Lower leg skin (tissue), 4 donors: ENCODE results near the gene FBXW8. TPM values are rescaled to one million over a fixed set of nuclear protein-coding genes. Genes with fewer than 3 reads are reported as not detected.

Experiments used
- DNase-seq, 2 donors: peaks; one replicate each; pipeline ENCODE4 v3.0.0-alpha.2; 2019; ENCODE audit warnings: low spot score in 2 of 2
- H3K4me3 ChIP-seq: fragments of 200-600 bp; sonication (generic); 2 replicates; pipeline ENCODE4 v1.5.1; 2017; ENCODE audit warnings: mild to moderate bottlenecking, low read depth; ENCODE audit not compliant: poor library complexity, severe bottlenecking
- POLR2A ChIP-seq, 2 donors: fragments of 450-650 bp; IDR thresholded peaks; one replicate each; pipeline ENCODE4 v1.6.1; 2016 to 2017; ENCODE audit warnings: antibody characterized with exemption in 2 of 2, mild to moderate bottlenecking in 1 of 2, moderate library complexity in 1 of 2
- WGBS, 2 donors: methylation state at CpG; one replicate each; pipeline ENCODE4 v1.1.5; 2018; 5-methylcytosine and 5-hydroxymethylcytosine counted together
- intact Hi-C: fragments of 100-400 bp; cut with DNase I; formaldehyde crosslinking; loops from one replicate; pipeline ENCODE4 v1.15.0; 2023; ENCODE audit warnings: low total_unique reads
- total RNA-seq, 4 donors: library from RNA; depleted of rRNA; stranded (reverse); fragments of >200 nt; gene quantifications; one replicate each; pipeline ENCODE4 v1.1.0, GENCODE V29; 2016
- TF ChIP-seq, protein P1 (sequence below), 3 donors: fragments of 450-650 bp; IDR thresholded peaks; one replicate each; pipeline ENCODE4 v1.5.1; 2016; ENCODE audit warnings: antibody characterized with exemption in 3 of 3, mild to moderate bottlenecking in 3 of 3, moderate library complexity in 2 of 3

Gene FBXW8
- total RNA-seq, 4 donors from 2014 or later: 8.1 to 17.0 (median 15.8) TPM

DNA sequence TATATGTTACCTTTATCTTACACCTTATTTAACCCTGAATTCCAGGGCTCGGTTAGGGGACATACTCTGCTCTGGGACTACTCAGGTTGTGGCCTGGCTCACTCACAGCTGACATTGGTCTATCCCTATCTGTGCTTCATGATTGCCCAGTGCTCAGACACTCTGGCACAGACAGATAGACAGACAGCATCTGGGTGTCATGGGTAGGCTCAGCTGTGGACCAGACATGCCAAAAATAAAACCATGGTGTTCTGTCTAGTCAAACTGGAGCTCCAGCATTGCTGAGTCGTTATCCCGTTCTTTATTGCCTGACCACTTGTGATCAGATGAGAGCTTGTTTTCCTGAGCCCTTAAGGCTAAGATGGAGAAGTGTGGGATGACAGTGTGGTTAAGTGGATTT lies 29.0 kb downstream of the FBXW8 start:
- WGBS, 2 donors: 90 to 94% methylated on average over 3 of the region's 3 CpGs
- no peak overlapping the region for H3K4me3 ChIP-seq
- no peak for DNase-seq
- intact Hi-C loops: no loop called here
- no peak for TF ChIP-seq POLR2A (IDR thresholded peaks at IDR 0.05)
- TF ChIP-seq, protein P1, sequence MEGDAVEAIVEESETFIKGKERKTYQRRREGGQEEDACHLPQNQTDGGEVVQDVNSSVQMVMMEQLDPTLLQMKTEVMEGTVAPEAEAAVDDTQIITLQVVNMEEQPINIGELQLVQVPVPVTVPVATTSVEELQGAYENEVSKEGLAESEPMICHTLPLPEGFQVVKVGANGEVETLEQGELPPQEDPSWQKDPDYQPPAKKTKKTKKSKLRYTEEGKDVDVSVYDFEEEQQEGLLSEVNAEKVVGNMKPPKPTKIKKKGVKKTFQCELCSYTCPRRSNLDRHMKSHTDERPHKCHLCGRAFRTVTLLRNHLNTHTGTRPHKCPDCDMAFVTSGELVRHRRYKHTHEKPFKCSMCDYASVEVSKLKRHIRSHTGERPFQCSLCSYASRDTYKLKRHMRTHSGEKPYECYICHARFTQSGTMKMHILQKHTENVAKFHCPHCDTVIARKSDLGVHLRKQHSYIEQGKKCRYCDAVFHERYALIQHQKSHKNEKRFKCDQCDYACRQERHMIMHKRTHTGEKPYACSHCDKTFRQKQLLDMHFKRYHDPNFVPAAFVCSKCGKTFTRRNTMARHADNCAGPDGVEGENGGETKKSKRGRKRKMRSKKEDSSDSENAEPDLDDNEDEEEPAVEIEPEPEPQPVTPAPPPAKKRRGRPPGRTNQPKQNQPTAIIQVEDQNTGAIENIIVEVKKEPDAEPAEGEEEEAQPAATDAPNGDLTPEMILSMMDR (IDR thresholded peaks at IDR 0.05): no peak

DNA sequence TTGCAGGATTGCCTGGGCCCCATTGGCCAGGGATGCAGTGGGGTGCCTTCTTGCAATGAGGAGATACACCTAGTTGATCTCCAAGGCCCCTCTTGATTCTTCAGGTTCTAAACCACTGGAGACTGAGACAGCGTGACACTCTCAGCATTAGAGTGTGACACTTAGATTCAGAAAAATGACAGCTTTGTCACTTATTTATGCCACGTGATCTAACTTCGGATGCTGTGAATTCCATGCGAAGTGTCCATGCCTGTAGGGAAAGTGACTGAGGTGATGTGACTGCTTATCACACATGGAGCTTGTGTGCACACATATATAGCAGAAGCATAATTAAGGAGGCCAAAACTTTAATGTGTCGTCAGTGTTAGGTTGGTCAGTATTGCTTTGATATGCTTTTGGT lies 30.4 kb downstream of the FBXW8 start:
- H3K4me3 ChIP-seq: no peak overlapping the region
- DNase-seq: no peak
- intact Hi-C loops: no loop called here
- 96 to 97% methylated on average over 5 of the region's 5 CpGs for WGBS, 2 donors
- TF ChIP-seq, protein P1 (IDR thresholded peaks at IDR 0.05): no peak
- no peak for TF ChIP-seq POLR2A (IDR thresholded peaks at IDR 0.05)

DNA sequence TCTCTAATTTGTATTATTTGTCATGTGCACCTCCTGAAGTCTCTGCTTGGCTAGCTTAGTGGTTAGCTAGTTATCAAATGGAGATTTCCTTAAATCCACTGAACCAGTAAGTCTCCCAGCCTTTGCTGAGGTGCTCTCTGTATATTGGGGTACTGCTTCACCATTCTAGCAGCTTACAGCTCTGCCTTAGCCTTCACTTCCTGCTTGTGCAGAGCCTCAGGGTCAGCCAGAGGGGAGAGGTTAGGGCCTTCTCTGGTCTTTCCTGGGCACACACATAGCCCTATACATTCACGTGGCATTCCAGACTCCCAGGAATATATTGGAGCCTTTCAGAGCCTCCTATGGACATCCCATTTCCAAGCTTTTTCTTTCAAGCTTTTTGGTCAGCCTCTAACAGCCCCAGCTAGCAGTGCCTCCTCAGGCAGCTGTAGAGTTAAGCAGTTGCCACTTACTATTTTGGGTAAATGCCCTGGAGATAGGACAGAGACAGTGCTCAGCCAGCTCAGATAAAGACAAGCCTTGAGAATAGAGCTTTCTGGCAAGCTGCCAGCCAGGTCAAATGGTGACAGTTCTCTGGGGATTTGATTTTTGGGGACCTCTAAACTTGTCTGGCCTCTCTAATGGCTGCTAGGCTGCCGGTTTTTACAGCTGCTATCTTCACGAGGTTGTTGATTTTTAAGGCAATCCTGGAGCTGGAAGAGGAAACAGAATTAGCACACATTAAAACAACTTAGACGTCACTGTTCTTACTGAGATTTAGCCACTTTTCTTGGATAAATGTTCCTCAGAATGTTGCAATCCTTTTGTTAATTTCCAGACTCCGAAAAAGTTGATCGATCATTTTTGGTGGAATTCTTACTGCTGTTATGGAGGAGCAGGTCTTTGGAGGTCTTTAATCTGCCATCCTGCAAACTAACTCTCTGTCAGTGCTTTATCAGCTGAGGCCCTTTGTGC lies 32.9 kb downstream of the FBXW8 start:
- intact Hi-C loops: no loop called here
- WGBS, 2 donors: 81 to 88% methylated on average over 6 of the region's 6 CpGs
- TF ChIP-seq POLR2A (IDR thresholded peaks at IDR 0.05): no peak
- TF ChIP-seq, protein P1 (IDR thresholded peaks at IDR 0.05): no peak
- no peak for DNase-seq
- H3K4me3 ChIP-seq: no peak overlapping the region

DNA sequence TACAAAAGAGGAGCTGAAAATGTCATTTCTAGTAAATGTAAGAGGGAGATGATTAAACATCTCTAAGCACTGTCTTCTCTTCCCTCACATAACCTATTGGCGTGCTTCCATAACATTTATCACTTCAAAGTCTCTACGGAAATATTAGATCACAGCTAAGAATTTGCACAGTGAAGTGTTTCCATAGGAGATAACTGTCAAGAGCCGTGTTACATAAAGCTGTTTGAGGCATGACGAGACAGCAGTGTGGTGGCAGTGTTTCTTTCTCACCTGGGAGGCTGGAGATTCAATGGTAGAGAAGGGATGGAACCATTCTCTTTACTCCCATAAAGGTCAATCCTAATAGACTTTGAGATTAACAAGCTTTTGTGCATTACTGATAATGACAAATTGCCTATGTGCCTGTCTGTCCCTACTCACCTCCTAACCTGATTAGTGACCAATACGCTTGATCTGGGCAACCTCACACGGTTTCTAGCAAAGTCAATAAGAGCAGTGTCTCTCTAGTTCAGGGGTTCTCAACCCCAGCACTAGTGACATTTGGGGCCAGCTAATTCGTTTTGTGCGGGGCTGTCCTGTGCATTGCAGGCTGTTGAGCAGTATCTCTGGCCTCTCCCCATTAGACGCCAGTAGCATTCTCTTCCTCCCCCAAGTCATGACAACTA lies 35.3 kb downstream of the FBXW8 start:
- intact Hi-C loops: no loop called here
- H3K4me3 ChIP-seq: no peak overlapping the region
- TF ChIP-seq POLR2A (IDR thresholded peaks at IDR 0.05): no peak
- TF ChIP-seq, protein P1 (IDR thresholded peaks at IDR 0.05): no peak
- DNase-seq: no peak
- WGBS, 2 donors: 91 to 93% methylated on average over 9 of the region's 9 CpGs

DNA sequence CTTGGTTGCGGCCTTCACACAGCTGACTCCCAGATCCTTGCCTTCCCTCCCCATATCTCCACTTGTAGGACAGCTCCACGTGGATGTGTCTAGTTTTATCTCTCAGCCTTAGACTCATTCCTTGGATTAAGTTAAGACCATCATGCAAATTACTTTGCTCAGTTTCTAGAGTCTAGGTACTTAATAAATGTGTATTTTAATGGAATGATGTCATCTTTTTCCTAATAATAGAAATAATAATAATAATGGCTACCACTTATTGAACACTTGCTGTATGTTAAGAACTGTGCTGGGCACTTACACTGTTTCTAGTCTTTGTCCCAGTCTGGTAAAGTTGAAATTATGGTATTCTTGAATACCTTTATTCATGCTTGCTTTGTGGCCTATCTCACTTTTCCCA lies 37.5 kb downstream of the FBXW8 start:
- TF ChIP-seq POLR2A (IDR thresholded peaks at IDR 0.05): no peak
- TF ChIP-seq, protein P1 (IDR thresholded peaks at IDR 0.05): no peak
- 91 to 98% methylated on average over 2 of the region's 2 CpGs for WGBS, 2 donors
- DNase-seq: no peak
- intact Hi-C loops: no loop called here
- no peak overlapping the region for H3K4me3 ChIP-seq
